ENCODE measurements around the gene SHISAL1.
"Not testable (repeated sequence)": the region's sequence is repeated elsewhere in the genome, so short reads cannot be mapped to it uniquely, and the experiment has no call there.

GRCh38 chr22:44241121-44241520, 71.6 kb downstream of the SHISAL1 start:
- TF ChIP-seq CTCF (IDR thresholded peaks at IDR 0.05; ENCODE audit: extremely low read depth in 1 of 2, insufficient read depth in 1 of 2, low read depth in 1 of 2, low read length in 2 of 2); GATA2 (IDR thresholded peaks at IDR 0.05; ENCODE audit: insufficient read depth, insufficient read length, low read depth, low read length); POLR2A (IDR thresholded peaks at IDR 0.05; ENCODE audit: low read depth, low read length): not testable (repeated sequence)
